AG09309 (cell line): ENCODE measurements around the gene RARRES1.

Experiments used
- DNase-seq: peaks from one replicate; pipeline ENCODE4 v3.0.0-alpha.2; 2010; ENCODE audit warnings: low read depth
- H3K4me3 ChIP-seq: 2 replicates; pipeline ENCODE4 v1.5.1; 2011; ENCODE audit warnings: mild to moderate bottlenecking, low read depth, low read length, moderate library complexity; ENCODE audit not compliant: control insufficient read depth
- TF ChIP-seq, protein P1 (sequence below): IDR thresholded peaks from 2 replicates; pipeline ENCODE4 v1.5.1; 2011; ENCODE audit warnings: mild to moderate bottlenecking, low read depth, low read length, inconsistent platforms; ENCODE audit not compliant: insufficient read depth, control insufficient read depth; ENCODE audit errors: missing control alignments

RARRES1 gene

DNA sequence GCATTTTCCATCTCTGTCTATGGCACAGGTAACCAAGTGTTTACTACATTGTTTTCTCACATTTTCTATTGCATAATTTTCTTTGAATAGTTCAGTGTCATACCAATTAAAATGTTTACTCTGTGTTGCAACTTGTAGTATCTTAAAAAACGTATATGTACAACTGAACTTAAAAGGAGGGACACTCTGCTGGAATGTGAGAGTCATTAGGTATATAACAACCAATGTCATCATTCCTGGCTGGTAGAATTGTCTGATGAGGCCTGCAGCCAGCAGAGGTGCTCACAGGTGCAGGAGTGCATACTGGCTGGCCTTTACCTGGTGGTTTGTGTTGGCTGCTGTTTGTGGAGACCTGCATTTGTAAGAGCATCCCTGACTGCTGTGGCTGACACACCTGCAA lies 19.1 kb upstream of the RARRES1 start:
- TF ChIP-seq, protein P1, sequence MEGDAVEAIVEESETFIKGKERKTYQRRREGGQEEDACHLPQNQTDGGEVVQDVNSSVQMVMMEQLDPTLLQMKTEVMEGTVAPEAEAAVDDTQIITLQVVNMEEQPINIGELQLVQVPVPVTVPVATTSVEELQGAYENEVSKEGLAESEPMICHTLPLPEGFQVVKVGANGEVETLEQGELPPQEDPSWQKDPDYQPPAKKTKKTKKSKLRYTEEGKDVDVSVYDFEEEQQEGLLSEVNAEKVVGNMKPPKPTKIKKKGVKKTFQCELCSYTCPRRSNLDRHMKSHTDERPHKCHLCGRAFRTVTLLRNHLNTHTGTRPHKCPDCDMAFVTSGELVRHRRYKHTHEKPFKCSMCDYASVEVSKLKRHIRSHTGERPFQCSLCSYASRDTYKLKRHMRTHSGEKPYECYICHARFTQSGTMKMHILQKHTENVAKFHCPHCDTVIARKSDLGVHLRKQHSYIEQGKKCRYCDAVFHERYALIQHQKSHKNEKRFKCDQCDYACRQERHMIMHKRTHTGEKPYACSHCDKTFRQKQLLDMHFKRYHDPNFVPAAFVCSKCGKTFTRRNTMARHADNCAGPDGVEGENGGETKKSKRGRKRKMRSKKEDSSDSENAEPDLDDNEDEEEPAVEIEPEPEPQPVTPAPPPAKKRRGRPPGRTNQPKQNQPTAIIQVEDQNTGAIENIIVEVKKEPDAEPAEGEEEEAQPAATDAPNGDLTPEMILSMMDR, result no peak
- H3K4me3 ChIP-seq, result no peak overlapping the region

DNA sequence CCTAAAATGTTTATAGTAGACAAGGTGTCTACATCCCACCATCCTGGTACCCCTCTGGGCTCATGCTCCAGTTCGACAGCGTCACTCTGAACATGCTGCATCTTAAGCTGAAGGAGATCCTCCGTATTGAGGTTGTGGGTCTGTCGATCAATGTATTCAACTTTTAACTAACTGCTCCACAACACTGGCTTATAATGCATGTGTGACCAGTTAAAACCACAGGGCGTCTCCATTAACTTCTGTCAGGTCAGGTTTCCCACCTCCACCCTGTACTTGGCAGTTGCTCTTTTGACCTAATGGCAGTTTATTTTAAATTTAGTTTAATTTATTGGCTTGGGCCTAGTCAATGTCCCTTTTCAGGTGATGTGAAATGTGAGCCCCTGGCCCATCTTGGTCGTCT lies 17.8 kb upstream of the RARRES1 start:
- TF ChIP-seq, protein P1, result no peak
- no peak overlapping the region for H3K4me3 ChIP-seq
- DNase-seq, result no peak

More for the DNA sequence above, 19.1 kb upstream of the RARRES1 start:
- no peak for DNase-seq

DNA sequence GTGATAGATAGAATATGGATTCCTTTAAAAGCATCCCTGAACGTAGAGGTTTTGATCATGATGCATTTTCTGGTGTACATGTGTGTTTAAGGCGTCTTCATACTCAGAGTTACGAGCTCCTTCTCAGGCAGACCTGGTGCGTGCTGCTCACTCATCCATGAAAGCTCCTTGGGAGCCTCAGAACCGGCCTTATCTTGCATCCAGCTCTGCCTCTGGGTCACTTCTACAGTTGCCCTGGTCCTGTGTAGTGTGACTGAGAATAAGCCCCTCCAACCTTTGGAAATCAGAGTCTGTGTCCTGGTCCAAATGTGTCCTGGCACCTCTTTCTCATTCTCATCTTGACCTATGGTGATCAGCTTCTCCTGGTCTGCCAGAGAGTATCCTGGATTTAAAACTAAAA lies 17.3 kb upstream of the RARRES1 start:
- no peak overlapping the region for H3K4me3 ChIP-seq
- TF ChIP-seq, protein P1, result no peak
- DNase-seq, result no peak

DNA sequence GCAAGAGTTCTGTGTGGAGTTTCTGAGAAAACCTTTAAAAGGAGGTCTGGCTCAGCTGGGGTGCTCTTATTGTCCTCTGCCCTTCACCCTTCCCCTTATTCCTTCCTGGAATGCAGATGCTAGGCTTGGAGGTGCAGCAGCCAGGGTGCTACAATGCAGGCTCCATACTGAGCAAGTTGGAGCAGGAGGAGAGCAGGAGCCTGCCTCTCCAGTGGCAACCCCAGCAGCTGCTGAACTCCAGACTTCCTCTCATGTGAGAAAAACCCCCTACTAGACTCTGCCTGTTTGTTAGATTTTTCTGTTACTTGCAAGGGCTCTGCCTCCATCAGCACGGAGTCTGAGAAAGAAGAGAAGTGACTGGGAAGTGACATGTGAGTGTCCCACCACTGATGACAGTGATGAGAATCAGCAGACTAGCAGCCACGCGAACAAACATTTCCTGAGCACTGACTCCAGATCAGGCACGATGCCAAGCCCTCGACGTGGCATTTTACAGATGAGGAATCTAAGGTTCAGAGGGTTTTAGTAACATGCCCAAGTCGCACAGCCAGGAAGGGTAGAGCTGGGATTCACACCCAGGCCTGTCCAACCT lies 16.1 kb upstream of the RARRES1 start:
- no peak for DNase-seq
- TF ChIP-seq, protein P1, result no peak
- no peak overlapping the region for H3K4me3 ChIP-seq

DNA sequence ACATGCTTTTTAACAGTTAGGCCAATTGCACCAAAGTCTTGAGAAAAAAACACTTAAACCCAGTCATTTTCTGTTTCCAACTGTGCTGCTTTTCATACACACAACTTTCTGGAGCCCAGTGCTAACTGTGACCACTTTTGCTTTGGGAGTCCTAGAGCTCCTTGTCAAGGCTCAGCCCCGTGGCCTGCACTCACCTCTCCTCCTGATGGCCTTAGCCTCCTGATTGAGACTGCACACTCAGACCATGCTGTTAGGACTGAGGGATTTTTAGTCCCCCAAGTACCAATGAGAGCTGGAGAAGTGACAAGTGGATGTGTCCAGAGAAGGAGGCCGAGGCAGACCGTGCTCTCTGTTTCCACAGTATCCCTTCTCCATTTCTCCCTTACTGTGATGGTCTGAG lies 15.2 kb upstream of the RARRES1 start:
- TF ChIP-seq, protein P1, result no peak
- H3K4me3 ChIP-seq, result no peak overlapping the region
- DNase-seq, result no peak

DNA sequence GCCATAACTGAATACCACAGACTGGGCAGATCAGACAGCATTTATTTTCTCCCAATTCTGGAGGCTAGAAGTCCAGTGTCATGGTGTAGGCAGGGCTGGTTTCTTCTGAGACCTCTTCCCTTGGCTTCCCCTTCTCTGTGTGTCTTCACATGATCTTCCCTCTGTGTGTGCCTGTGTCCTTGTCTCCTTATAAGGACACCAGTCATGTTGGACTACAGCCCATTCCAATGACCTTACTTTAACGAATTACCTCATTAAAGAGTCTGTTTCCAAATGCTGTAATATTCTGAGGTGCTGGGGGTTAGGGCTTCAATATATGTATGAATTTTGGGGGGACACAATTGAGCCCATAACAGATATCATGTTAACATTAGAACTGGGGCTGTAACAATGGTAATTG lies 13.3 kb upstream of the RARRES1 start:
- no peak overlapping the region for H3K4me3 ChIP-seq
- TF ChIP-seq, protein P1, result no peak

More for the DNA sequence above, 13.3 kb upstream of the RARRES1 start:
- no peak for DNase-seq
